Psoas muscle (tissue), 8 donors: ENCODE measurements around the gene GRIN3B. TPM values are rescaled to one million over a fixed set of nuclear protein-coding genes. Genes with fewer than 3 reads are reported as not detected.
A peak's percentile ranks its signal among the peaks of the same experiment; 100 is the strongest.
"Not testable (repeated sequence)": the region's sequence is repeated elsewhere in the genome, so short reads cannot be mapped to it uniquely, and the experiment has no call there.

Source experiments
- ATAC-seq, 4 donors: fragments of 200-7000 bp; cut with Tn5 transposase; one replicate each; pipeline ENCODE4 v1.9.1; 2020; ENCODE audit warnings: moderate library complexity in 3 of 4, mild to moderate bottlenecking in 2 of 4
- DNase-seq, 2 donors: peaks; one replicate each; pipeline ENCODE4 v3.0.0-alpha.2; 2020
- H3K27ac ChIP-seq: fragments of 200-600 bp; one replicate; pipeline ENCODE4 v1.8.0; 2022
- H3K27me3 ChIP-seq, 3 donors: fragments of 200-600 bp in 1 of 3; one replicate each; pipeline versions ENCODE4 v1.6.1 to v1.8.0; 2013 to 2022; ENCODE audit warnings: low read length in 2 of 3, mild to moderate bottlenecking in 2 of 3, moderate library complexity in 1 of 3; ENCODE audit not compliant: insufficient read depth in 3 of 3
- H3K36me3 ChIP-seq, 2 donors: fragments of 200-600 bp in 1 of 2; one replicate each; pipeline versions ENCODE4 v1.6.1 to v1.8.0; 2013 to 2022; ENCODE audit warnings: low read depth in 1 of 2, mild to moderate bottlenecking in 1 of 2, moderate library complexity in 1 of 2; ENCODE audit not compliant: insufficient read depth in 1 of 2
- H3K4me1 ChIP-seq: fragments of 200-600 bp; one replicate; pipeline ENCODE4 v1.8.0; 2022
- H3K4me3 ChIP-seq: fragments of 200-600 bp; one replicate; pipeline ENCODE4 v1.8.0; 2022; ENCODE audit warnings: mild to moderate bottlenecking
- H3K9me3 ChIP-seq: fragments of 200-600 bp; one replicate; pipeline ENCODE4 v1.8.0; 2022
- WGBS, 3 donors: extraction: QIAGEN DNeasy Blood & Tissue Kit; methylation state at CpG; one replicate each; pipeline versions ENCODE4 v1.1.6 to v1.1.7; 2013; 5-methylcytosine and 5-hydroxymethylcytosine counted together
- intact Hi-C, 2 donors: fragments of 100-400 bp; cut with DNase I; formaldehyde crosslinking; loops; one replicate each; pipeline versions ENCODE4 v1.11.0 to v1.14.2; 2022
- polyA plus RNA-seq, 3 donors: library from polyadenylated mRNA; stranded (reverse); fragments of 200-250 nt; gene quantifications; one replicate each; pipeline ENCODE4 v1.2.3, GENCODE V29; 2013
- total RNA-seq, 4 donors: library from RNA; stranded (reverse); fragmentation: NEBNext Ultra II Directional in 2 of 4; extraction: Animal tissue kit (Norgen Biotek cat#: 25700) in 2 of 4; gene quantifications; one replicate each; pipeline versions ENCODE4 v1.2.1 to v1.2.4, GENCODE V29; 2021 to 2023
- TF ChIP-seq, protein P1 (sequence below): fragments of 200-600 bp; IDR thresholded peaks from one replicate; pipeline ENCODE4 v1.8.0; 2022; ENCODE audit warnings: antibody characterized with exemption
- donor health status: healthy with polysubstance abuse.
- donor health status: DM: no; HTN: no; CAD: no; lungs with moderate emphysema.
- donor health status: Bipolar disorder and iron deficiency.
- donor health status: healthy.
- donor health status: DM: yes; HTN: yes; CAD: no.
- donor health status: DM: no; HTN: no; CAD: no.
- donor health status: DM: no; HTN: no; CAD: no.
- donor health status: DM: yes; HTN: yes; CAD: no.

Gene GRIN3B
- total and polyA plus RNA-seq, 7 donors = 0.01 to 0.16 TPM; not detected in 5

DNA sequence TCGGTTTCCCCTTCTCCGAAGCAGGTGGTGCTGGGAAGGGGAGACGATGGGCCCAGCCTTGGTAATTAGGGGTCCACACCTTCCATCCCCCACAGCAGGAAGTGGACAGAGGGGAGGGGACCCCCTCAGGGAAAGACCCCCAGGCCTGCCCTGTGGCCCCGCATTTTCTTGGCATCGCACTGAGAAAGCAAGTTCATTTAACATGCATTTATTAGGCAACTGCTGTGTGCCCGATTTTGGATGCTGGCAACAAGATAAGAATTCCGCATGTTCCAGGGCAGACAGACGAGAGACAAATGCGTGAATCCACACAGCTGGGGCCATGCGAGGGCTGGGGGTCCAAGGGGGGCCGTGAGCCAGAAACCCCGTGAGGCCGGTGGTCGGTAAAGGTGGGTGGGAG is 45.9 kb upstream of the GRIN3B start:
- Histone ChIP-seq H3K9me3 (no peaks in the 10 kb centered on the region), H3K4me3 (no peak overlapping the region), H3K4me1 (no peaks in the 10 kb centered on the region), H3K36me3 (no peaks in the 10 kb centered on the region), H3K27ac (no peak overlapping the region), H3K27me3 (peaks cover 0 to 17% (median 9%) of the 10 kb centered on the region in 3 donors)
- DNase-seq = no peak
- WGBS, 3 donors = 54 to 68% (median 58%) methylated on average over 14 of the region's 14 CpGs
- intact Hi-C loops = no loop called here
- TF ChIP-seq, protein P1, sequence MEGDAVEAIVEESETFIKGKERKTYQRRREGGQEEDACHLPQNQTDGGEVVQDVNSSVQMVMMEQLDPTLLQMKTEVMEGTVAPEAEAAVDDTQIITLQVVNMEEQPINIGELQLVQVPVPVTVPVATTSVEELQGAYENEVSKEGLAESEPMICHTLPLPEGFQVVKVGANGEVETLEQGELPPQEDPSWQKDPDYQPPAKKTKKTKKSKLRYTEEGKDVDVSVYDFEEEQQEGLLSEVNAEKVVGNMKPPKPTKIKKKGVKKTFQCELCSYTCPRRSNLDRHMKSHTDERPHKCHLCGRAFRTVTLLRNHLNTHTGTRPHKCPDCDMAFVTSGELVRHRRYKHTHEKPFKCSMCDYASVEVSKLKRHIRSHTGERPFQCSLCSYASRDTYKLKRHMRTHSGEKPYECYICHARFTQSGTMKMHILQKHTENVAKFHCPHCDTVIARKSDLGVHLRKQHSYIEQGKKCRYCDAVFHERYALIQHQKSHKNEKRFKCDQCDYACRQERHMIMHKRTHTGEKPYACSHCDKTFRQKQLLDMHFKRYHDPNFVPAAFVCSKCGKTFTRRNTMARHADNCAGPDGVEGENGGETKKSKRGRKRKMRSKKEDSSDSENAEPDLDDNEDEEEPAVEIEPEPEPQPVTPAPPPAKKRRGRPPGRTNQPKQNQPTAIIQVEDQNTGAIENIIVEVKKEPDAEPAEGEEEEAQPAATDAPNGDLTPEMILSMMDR = no peak
- ATAC-seq = no peak

DNA sequence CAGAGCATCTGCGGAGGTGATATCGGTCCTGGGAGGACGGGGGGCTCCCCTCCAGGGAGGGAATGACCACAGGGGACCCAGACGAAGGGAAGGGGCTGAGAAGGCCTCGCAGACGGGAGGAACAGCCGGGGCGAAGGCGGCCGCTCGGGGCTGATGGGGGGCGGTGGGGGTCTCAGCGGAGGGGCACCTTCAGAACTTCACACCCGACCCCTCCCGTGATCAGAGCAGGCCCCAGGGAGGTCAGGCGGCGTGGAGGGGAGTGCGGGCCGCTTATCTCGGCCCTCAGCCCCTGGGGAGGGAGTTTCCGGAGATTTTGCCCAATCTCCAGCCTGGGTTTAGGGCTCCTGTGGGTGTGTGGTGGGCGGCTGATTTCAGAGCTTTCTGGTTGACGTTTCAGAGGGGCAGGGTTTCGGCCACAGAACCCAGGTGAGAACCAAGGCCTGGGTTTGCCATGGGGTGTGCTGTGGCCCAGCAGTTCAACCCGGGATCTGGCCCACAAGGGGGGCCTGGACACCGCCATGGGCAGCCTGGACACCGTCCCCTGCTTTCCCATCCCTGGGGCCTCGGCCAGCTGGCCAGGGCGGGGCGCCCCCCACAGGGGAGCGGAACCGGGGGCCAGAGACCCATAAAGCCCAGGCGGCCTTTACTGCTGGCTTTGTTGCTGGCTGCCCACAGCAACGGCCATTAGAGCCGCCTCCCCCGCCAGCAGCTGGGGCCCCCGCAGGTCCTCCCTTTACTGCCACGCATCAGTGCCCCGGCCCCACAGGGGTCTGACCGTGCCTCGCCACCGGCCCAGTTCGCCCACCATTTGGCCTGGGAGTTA is 45.3 kb upstream of the GRIN3B start:
- H3K27ac ChIP-seq = no peak overlapping the region
- TF ChIP-seq, protein P1 = no peak
- H3K4me3 ChIP-seq = no peak overlapping the region
- H3K27me3 ChIP-seq = peaks cover 0 to 17% (median 9%) of the 10 kb centered on the region in 3 donors
- ATAC-seq (no peak), DNase-seq (no peak)
- no peaks in the 10 kb centered on the region for H3K36me3 ChIP-seq
- 64 to 66% (median 65%) methylated on average over 32 to 43 of the region's 43 CpGs for WGBS, 3 donors
- H3K9me3 ChIP-seq = no peaks in the 10 kb centered on the region
- no peaks in the 10 kb centered on the region for H3K4me1 ChIP-seq
- intact Hi-C loops = no loop called here

DNA sequence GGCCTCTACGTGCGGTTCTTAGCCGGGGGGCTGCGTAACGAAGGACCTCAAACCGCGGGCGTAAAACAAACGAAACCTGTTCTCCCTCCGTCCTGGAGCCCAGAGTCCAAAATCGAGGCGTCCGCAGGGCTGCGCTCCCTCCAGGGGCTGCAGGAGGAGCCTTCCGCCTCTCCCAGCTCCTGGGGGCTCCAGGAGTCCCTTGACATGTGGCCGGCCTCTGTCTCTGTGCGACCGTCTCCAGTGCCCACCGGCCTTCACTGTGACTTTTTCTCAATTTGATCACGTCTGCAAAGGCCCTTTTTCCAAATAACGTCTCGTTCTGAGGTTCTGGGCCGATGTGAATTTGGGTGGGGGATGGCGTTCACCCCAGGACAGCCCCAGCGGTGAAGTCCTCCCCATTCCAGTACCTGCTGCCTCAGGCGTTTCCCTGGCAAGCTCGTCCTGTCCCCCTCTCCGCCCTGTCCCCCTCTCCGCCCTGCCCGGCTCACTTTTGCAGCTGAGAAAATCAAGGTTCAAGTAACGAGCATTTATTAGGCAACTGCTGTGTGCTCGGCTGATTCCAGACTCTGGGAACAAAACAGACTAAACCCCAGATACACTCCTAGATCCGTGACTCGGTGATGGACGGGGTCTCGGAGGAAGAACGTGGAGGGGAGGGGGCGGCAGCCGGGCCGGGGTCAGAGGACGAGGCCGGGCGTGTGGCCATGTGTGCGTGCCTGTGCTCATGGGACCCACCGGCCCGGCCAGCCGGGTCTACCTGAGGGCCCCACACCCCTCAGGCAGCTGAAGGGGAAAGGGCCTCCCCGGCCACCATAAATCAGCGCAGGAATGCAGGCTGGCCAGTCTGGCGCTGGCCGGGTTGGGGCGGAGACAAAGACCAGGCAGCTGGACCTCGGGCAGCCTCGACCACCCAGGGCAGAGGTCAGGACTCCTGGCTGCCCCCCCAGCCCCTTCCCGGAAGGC is 44.1 kb upstream of the GRIN3B start:
- 65 to 68% (median 66%) methylated on average over 51 to 55 of the region's 55 CpGs for WGBS, 3 donors
- Histone ChIP-seq H3K27me3 (peaks cover 0 to 17% (median 9%) of the 10 kb centered on the region in 3 donors), H3K4me1 (no peaks in the 10 kb centered on the region), H3K27ac (no peak overlapping the region), H3K9me3 (no peaks in the 10 kb centered on the region), H3K4me3 (no peak overlapping the region), H3K36me3 (peaks cover 0 to 4% of the 10 kb centered on the region in 2 donors)
- no peak for DNase-seq
- TF ChIP-seq, protein P1 = no peak
- intact Hi-C loops = no loop called here
- no peak for ATAC-seq

DNA sequence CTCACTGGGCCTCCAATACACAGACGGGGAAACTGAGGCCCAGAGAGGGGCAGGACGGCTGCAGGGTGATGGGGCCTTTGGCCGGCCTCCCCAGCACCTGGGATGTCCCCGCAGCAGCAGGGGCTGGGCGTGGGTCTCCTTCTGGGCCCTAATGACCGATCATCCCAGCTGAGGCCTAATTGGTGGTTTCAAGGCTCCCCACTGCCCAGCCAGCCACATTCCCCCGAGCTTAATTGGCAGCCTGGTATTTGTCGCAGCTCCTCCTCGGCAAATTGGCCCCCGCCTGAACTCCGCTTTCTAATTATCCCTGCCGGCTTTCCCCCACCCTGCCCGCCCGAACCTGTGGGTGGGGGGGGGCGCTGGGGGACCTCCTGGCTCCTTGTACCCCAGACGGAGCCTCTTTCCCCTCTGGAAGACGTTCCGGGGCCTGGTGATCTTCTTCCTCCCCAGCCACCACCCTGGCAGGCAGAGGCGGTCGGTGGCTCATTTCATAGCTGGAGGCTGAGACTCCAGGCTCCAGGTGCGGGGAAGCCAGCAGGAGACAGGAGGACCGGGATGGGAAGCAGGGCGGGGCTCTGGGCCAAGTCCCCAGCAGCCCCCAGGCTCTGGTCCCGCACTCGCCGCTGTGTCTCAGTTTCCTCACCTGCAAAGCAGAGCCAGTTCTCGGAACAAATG is 43.3 kb upstream of the GRIN3B start:
- Histone ChIP-seq H3K36me3 (peaks cover 0 to 4% of the 10 kb centered on the region in 2 donors), H3K27me3 (peaks cover 0 to 17% (median 9%) of the 10 kb centered on the region in 3 donors), H3K27ac (no peak overlapping the region), H3K9me3 (no peaks in the 10 kb centered on the region), H3K4me3 (no peak overlapping the region), H3K4me1 (no peaks in the 10 kb centered on the region)
- peak in 1 of 4 donors; percentile 15 for ATAC-seq
- TF ChIP-seq, protein P1 = no peak
- no peak for DNase-seq
- whole genome bisulfite sequencing, 3 donors = 33 to 44% (median 39%) methylated on average over 27 of the region's 27 CpGs
- intact Hi-C loops = no loop called here

DNA sequence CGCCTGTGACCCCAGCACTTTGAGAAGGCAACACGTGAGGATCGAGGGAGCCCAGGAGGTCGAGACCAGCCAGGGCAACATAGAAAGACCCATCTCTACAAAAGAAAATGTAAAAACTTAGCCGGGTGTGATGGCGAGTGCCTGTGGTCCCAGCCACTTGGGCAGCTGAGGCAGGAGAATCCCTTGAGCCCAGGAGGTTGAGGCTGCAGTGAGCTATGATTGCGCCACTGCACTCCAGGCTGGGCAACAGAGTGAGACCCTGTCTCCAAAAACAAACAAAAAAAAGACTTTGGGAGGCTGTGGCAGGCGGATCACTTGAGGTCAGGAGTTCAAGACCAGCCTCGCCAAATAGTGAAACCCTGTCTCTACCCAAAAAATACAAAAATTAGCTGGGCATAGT is 42.6 kb upstream of the GRIN3B start:
- 75 to 83% (median 75%) methylated on average over 9 of the region's 9 CpGs for WGBS, 3 donors
- intact Hi-C loops, H3K4me1 ChIP-seq, H3K27ac ChIP-seq, H3K36me3 ChIP-seq, ATAC-seq, H3K9me3 ChIP-seq, H3K4me3 ChIP-seq, DNase-seq: not testable (repeated sequence)
- H3K27me3 ChIP-seq = peaks cover 0 to 17% (median 8%) of the 10 kb centered on the region in 3 donors
